Astrocyte (in vitro differentiated cells and primary cell): ENCODE results near the gene FAF1. TPM values are rescaled to one million over a fixed set of nuclear protein-coding genes. Genes with fewer than 3 reads are reported as not detected.

ENCODE experiments used
- DNase-seq: peaks from one replicate; pipeline ENCODE4 v3.0.0-alpha.2; 2010; ENCODE audit warnings: low read depth
- FAIRE-seq: peaks from 2 replicates; lab custom pipeline; 2011; peaks lifted over from hg19 to GRCh38; lab: Jason Lieb, UNC
- H2AFZ ChIP-seq: 2 replicates; pipeline ENCODE4 v1.6.0; 2012; ENCODE audit warnings: low read depth, low read length, inconsistent platforms
- H3K27ac ChIP-seq: 2 replicates; pipeline ENCODE4 v1.5.1; 2011; ENCODE audit warnings: low read depth, low read length, inconsistent platforms
- H3K27me3 ChIP-seq: 2 replicates; pipeline ENCODE4 v1.6.0; 2011; ENCODE audit warnings: low read length, inconsistent platforms; ENCODE audit not compliant: insufficient read depth
- H3K36me3 ChIP-seq: 2 replicates; pipeline ENCODE4 v1.5.1; 2011; ENCODE audit warnings: low read length, inconsistent platforms; ENCODE audit not compliant: insufficient read depth
- H3K4me1 ChIP-seq: 2 replicates; pipeline ENCODE4 v1.5.1; 2011; ENCODE audit warnings: low read length, inconsistent platforms; ENCODE audit not compliant: insufficient read depth
- H3K4me2 ChIP-seq: 2 replicates; pipeline ENCODE4 v1.6.0; 2012; ENCODE audit warnings: low read length, inconsistent platforms
- H3K4me3 ChIP-seq: 2 replicates; pipeline ENCODE4 v1.5.1; 2011; ENCODE audit warnings: low read depth, mild to moderate bottlenecking, low read length, inconsistent platforms; ENCODE audit not compliant: insufficient read depth
- H3K79me2 ChIP-seq: 2 replicates; pipeline ENCODE4 v1.6.0; 2012; ENCODE audit warnings: mild to moderate bottlenecking, low read length, inconsistent platforms; ENCODE audit not compliant: insufficient read depth
- H3K9ac ChIP-seq: 2 replicates; pipeline ENCODE4 v1.6.0; 2012; ENCODE audit warnings: mild to moderate bottlenecking, low read length, inconsistent platforms
- H3K9me3 ChIP-seq: 2 replicates; pipeline ENCODE4 v1.5.1; 2012; ENCODE audit warnings: low read depth, mild to moderate bottlenecking, low read length, inconsistent platforms; ENCODE audit not compliant: insufficient read depth
- H4K20me1 ChIP-seq: 2 replicates; pipeline ENCODE4 v1.6.0; 2012; ENCODE audit warnings: low read length, inconsistent platforms; ENCODE audit not compliant: insufficient read depth
- H3K27ac Mint-ChIP-seq: one replicate; pipeline ENCODE4 v1.8.0; 2021; ENCODE audit warnings: mild to moderate bottlenecking, mixed read lengths; ENCODE audit not compliant: unreplicated experiment
- H3K27me3 Mint-ChIP-seq: one replicate; pipeline ENCODE4 v1.8.0; 2021; ENCODE audit warnings: low read depth, mixed read lengths; ENCODE audit not compliant: unreplicated experiment
- H3K36me3 Mint-ChIP-seq: one replicate; pipeline ENCODE4 v1.8.0; 2021; ENCODE audit warnings: low read depth, mixed read lengths; ENCODE audit not compliant: unreplicated experiment
- H3K4me1 Mint-ChIP-seq: one replicate; pipeline ENCODE4 v1.8.0; 2021; ENCODE audit warnings: low read depth, mixed read lengths; ENCODE audit not compliant: unreplicated experiment
- H3K4me3 Mint-ChIP-seq: one replicate; pipeline ENCODE4 v1.8.0; 2021; ENCODE audit warnings: mild to moderate bottlenecking, moderate library complexity, mixed read lengths; ENCODE audit not compliant: unreplicated experiment
- H3K9me3 Mint-ChIP-seq: one replicate; pipeline ENCODE4 v1.8.0; 2021; ENCODE audit warnings: mild to moderate bottlenecking, mixed read lengths; ENCODE audit not compliant: unreplicated experiment
- EZH2 ChIP-seq: IDR thresholded peaks from 2 replicates; pipeline ENCODE4 v1.6.1; 2012; ENCODE audit warnings: mild to moderate bottlenecking, low read length, inconsistent platforms; ENCODE audit not compliant: insufficient read depth
- total RNA-seq: library from RNA; stranded (reverse); gene quantifications from 2 replicates; pipeline ENCODE4 v1.2.1, GENCODE V29; 2021
- TF ChIP-seq, protein P1 (sequence below): IDR thresholded peaks from 2 replicates; pipeline ENCODE4 v1.5.1; 2011; ENCODE audit warnings: low read depth, mild to moderate bottlenecking, inconsistent platforms, low read length, moderate library complexity; ENCODE audit not compliant: insufficient read depth

FAF1 gene
- total RNA-seq, 1 donor from 2014 or later, result 35.4 TPM

DNA sequence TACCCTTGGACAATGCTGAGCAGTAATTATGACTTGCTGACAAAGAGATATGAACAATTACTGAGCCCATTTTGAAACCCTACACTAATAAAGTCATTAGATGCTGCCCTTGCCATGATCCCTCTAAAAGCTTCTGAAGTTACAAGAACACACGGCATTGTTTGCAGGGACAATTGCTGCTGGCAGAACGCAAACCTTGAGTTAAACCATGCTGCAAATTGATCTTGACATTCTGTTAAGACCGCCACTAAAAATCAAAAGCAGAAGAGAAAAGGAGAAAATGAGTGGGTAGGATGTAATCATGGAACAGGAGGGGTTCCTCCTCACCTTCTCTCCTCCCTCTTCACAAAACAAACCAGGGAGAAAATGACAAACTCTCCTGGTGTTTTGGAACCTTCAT, 400.6 kb downstream of the FAF1 start:
- no peaks in the 10 kb centered on the region for H3K9me3 ChIP-seq
- no peaks in the 10 kb centered on the region for H3K9me3 Mint-ChIP-seq
- FAIRE-seq, result no peak

DNA sequence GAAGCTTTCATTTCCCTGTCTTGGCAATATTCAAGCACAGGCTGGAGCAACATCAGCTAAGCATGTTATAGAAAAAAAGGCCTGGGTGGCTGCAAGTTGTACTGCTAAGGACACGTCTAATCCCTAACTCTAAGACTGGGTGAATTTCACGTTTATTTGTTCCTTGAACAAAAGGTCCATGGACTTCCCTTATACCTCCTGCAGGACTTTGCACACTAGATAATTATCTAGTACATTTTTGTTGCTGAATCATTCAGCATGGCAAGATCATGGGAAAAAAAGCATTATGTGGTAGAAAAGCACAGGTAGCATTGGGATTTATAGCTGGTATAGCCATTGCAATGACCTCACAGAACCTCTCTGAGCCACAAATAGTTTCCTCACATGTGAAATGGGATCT, 406.1 kb downstream of the FAF1 start:
- no peak overlapping the region for H3K4me3 ChIP-seq
- H3K27ac Mint-ChIP-seq, result no peak overlapping the region
- no peaks in the 10 kb centered on the region for H3K36me3 Mint-ChIP-seq
- H3K4me1 Mint-ChIP-seq, result no peaks in the 10 kb centered on the region
- no peak overlapping the region for H3K9ac ChIP-seq
- H3K9me3 Mint-ChIP-seq, result no peaks in the 10 kb centered on the region
- H3K27me3 ChIP-seq, result no peaks in the 10 kb centered on the region
- H3K4me3 Mint-ChIP-seq, result no peak overlapping the region
- no peaks in the 10 kb centered on the region for H3K36me3 ChIP-seq
- TF ChIP-seq, protein P1, sequence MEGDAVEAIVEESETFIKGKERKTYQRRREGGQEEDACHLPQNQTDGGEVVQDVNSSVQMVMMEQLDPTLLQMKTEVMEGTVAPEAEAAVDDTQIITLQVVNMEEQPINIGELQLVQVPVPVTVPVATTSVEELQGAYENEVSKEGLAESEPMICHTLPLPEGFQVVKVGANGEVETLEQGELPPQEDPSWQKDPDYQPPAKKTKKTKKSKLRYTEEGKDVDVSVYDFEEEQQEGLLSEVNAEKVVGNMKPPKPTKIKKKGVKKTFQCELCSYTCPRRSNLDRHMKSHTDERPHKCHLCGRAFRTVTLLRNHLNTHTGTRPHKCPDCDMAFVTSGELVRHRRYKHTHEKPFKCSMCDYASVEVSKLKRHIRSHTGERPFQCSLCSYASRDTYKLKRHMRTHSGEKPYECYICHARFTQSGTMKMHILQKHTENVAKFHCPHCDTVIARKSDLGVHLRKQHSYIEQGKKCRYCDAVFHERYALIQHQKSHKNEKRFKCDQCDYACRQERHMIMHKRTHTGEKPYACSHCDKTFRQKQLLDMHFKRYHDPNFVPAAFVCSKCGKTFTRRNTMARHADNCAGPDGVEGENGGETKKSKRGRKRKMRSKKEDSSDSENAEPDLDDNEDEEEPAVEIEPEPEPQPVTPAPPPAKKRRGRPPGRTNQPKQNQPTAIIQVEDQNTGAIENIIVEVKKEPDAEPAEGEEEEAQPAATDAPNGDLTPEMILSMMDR, result no peak
- no peak for TF ChIP-seq EZH2
- no peak for FAIRE-seq
- H3K4me1 ChIP-seq, result no peaks in the 10 kb centered on the region
- H4K20me1 ChIP-seq, result no peaks in the 10 kb centered on the region
- no peak overlapping the region for H2AFZ ChIP-seq
- H3K79me2 ChIP-seq, result no peaks in the 10 kb centered on the region
- no peak overlapping the region for H3K4me2 ChIP-seq
- DNase-seq, result no peak
- no peak overlapping the region for H3K27ac ChIP-seq
- no peaks in the 10 kb centered on the region for H3K9me3 ChIP-seq
- H3K27me3 Mint-ChIP-seq, result no peaks in the 10 kb centered on the region

More for the DNA sequence above, 400.6 kb downstream of the FAF1 start:
- no peaks in the 10 kb centered on the region for H3K4me1 ChIP-seq
- no peak overlapping the region for H3K4me3 ChIP-seq
- H2AFZ ChIP-seq, result no peak overlapping the region
- H3K27me3 ChIP-seq, result no peaks in the 10 kb centered on the region
- DNase-seq, result no peak
- no peaks in the 10 kb centered on the region for H3K79me2 ChIP-seq
- Mint-ChIP-seq H3K27ac (no peak overlapping the region), H3K36me3 (peaks cover 3% of the 10 kb centered on the region), H3K4me3 (no peak overlapping the region), H3K4me1 (no peaks in the 10 kb centered on the region), H3K27me3 (no peaks in the 10 kb centered on the region)
- no peak for TF ChIP-seq EZH2
- TF ChIP-seq, protein P1, result no peak
- H3K27ac ChIP-seq, result no peak overlapping the region
- H4K20me1 ChIP-seq, result no peaks in the 10 kb centered on the region
- H3K4me2 ChIP-seq, result no peak overlapping the region
- peaks cover 5% of the 10 kb centered on the region for H3K36me3 ChIP-seq
- no peak overlapping the region for H3K9ac ChIP-seq

DNA sequence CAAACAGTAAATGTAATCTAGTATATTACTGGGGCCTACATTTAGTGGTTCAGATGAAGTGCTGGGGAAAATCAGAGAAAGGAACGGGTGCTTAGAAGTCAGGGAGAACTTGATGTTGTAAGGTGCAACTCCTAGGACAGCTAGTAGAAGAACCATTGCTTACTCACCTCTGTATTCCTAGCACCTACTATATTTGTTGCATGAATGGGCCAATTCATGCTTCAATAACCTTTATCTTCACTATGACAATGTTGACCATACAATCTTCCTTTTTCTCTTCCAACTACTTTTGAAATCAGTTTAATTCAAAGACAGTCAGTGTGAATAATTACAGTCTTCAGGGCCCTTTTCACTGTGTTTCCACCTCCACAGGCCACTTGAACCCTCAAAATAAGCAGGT, 411.8 kb downstream of the FAF1 start:
- H3K36me3 ChIP-seq, result no peaks in the 10 kb centered on the region
- H2AFZ ChIP-seq, result no peak overlapping the region
- H3K27me3 ChIP-seq, result no peaks in the 10 kb centered on the region
- DNase-seq (no peak), FAIRE-seq (no peak)
- no peak overlapping the region for H3K4me3 ChIP-seq
- Mint-ChIP-seq H3K27me3 (no peaks in the 10 kb centered on the region), H3K9me3 (no peaks in the 10 kb centered on the region), H3K36me3 (no peaks in the 10 kb centered on the region), H3K4me3 (no peak overlapping the region), H3K27ac (no peak overlapping the region), H3K4me1 (no peaks in the 10 kb centered on the region)
- no peaks in the 10 kb centered on the region for H3K4me1 ChIP-seq
- H3K27ac ChIP-seq, result no peak overlapping the region
- TF ChIP-seq EZH2, result no peak
- TF ChIP-seq, protein P1, result no peak
- no peaks in the 10 kb centered on the region for H3K79me2 ChIP-seq
- no peaks in the 10 kb centered on the region for H4K20me1 ChIP-seq
- H3K4me2 ChIP-seq, result no peak overlapping the region
- no peak overlapping the region for H3K9ac ChIP-seq
- H3K9me3 ChIP-seq, result no peaks in the 10 kb centered on the region
